A549 (cell line): ENCODE data around the gene ATP10D.

ENCODE experiments used
- CHD2 ChIP-seq: fragments of 150-350 bp; IDR thresholded peaks from 2 replicates; pipeline ENCODE4 v1.6.1; 2014; ENCODE audit warnings: low read length; ENCODE audit not compliant: partially characterized antibody
- KDM1A ChIP-seq: fragments of 200-600 bp; sonication (generic); IDR thresholded peaks from 2 replicates; pipeline ENCODE4 v1.6.1; 2016; ENCODE audit warnings: low read depth, mild to moderate bottlenecking
- ZSCAN20 ChIP-seq: fragments of 250-450 bp; sonication (Bioruptor Pico); IDR thresholded peaks from 2 replicates; pipeline ENCODE4 v1.8.0; 2022; ENCODE audit warnings: mild to moderate bottlenecking, moderate library complexity
- TF ChIP-seq, protein P1 (sequence below): fragments of >200 bp; sonication (Bioruptor Twin); formaldehyde crosslinking; IDR thresholded peaks from 3 replicates; pipeline ENCODE4 v1.5.1; 2016

GRCh38 chr4:47465004-47465403 is 20.1 kb upstream of the ATP10D start:
- no peak for TF ChIP-seq KDM1A
- TF ChIP-seq, protein P1, sequence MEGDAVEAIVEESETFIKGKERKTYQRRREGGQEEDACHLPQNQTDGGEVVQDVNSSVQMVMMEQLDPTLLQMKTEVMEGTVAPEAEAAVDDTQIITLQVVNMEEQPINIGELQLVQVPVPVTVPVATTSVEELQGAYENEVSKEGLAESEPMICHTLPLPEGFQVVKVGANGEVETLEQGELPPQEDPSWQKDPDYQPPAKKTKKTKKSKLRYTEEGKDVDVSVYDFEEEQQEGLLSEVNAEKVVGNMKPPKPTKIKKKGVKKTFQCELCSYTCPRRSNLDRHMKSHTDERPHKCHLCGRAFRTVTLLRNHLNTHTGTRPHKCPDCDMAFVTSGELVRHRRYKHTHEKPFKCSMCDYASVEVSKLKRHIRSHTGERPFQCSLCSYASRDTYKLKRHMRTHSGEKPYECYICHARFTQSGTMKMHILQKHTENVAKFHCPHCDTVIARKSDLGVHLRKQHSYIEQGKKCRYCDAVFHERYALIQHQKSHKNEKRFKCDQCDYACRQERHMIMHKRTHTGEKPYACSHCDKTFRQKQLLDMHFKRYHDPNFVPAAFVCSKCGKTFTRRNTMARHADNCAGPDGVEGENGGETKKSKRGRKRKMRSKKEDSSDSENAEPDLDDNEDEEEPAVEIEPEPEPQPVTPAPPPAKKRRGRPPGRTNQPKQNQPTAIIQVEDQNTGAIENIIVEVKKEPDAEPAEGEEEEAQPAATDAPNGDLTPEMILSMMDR, result no peak
- no peak for TF ChIP-seq CHD2
- no peak for TF ChIP-seq ZSCAN20 (CRISPR knock-in tag)
